NCI-H1694 treated with DMSO at 0.1 percent for 48 hours (cell line): ENCODE data around the gene ME1.
"Not testable (repeated sequence)": the region's sequence is repeated elsewhere in the genome, so short reads cannot be mapped to it uniquely, and the experiment has no call there.

Experiments used
- DNase-seq: peaks from one replicate; lab custom pipeline; 2025; lab: John Stamatoyannopoulos, UW

Gene ME1

DNA sequence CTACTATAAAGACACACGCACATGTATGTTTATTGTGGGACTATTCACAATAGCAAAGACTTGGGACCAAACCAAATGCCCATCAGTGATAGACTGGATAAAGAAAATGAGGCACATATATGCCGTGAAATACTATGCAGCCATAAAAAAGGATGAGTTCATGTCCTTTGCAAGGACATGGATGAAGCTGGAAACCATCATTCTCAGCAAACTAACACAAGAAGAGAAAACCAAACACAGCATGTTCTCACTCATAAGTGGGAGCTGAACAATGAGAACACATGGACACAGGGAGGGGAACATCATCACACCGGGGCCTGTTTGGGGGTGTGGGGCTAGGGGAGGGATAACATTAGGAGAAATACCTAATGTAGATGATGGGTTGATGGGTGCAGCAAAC, 174.1 kb downstream of the ME1 start:
- not testable (repeated sequence) for DNase-seq

DNA sequence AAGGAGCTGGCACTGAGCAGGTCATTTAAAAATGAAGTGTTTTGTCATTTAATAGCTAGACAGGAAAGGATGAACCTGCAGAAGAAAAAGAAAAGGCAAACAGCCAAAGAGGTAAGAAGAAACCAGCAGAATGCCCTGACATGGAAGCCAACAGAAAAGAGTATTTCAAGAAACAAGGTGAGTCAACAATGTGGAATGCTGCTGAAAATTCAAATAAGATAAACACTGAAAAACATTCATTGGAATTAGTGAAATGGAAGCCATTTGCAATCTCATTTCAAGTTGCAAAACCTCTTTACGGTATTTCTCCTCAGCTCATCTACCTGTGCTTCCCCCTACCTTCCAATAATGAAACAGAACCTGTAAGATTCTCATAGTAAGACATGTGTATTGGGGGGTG, 178.1 kb downstream of the ME1 start:
- no peak for DNase-seq

- DNase-seq: no peak
Observed at GRCh38 chr6:83250235-83250634, 180.6 kb downstream of the ME1 start.

- DNase-seq: no peak
Observed at GRCh38 chr6:83247471-83247870, 183.4 kb downstream of the ME1 start.

DNA sequence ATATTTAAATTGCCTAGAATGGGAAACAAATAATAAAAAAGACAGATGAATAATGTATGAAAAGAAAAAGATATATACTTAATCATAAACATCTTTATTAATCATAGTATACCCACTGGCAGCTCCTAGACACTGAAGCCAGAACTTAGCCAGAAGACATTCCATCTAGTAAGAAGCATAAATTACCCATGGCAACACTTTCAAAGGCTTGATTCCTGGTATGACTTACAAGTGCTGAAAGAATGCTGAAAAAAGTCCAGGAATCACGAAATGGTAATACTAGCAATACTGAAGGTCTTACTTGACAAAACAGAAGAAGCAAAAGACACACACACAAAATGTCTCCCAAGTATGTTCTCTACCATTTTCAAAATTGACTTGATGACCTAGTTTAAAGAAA, 199.7 kb downstream of the ME1 start:
- DNase-seq: no peak

GRCh38 chr6:83226517-83226916, 204.3 kb downstream of the ME1 start:
- DNase-seq: no peak

- DNase-seq: peak; percentile 38
Observed at GRCh38 chr6:83221889-83222479, 208.9 kb downstream of the ME1 start.

DNA sequence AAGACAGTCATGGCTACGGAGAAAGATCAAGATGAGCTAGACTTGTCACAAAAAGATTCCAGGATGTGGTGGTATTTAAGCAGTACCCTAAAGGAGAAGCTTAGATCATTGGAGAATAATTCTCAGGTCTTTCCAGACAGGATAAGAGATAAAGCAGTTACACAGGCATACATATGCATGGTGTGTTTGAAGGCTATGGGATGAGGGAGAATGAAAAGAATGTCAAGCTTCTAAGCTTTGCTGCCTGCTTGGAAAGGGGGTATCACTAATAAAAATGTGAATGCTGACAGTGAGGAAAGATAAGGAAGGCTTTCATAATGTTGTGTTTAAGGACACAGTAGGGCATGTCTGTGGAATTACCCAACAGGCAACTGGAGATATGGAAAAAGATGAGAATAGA, 209.6 kb downstream of the ME1 start:
- no peak for DNase-seq

DNA sequence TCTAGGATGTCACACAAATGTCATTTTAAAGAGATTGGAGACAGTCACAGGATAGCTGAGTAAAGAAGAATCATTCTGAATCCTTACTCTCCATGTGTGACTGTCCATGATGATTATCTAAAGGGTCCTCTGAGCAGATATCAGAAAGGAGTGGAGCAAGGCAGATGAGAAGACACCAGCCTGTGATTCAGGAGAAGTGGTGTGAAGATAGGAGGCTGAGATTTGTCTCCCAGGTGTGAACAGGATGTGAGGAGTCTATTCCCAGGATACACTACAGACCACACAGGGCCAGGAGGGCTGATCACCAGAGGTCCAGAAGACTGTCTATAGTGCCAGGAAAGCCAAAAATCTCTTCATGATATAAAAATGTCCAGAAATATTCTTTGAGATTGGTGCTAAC, 210.7 kb downstream of the ME1 start:
- DNase-seq: no peak

- peak; percentile 16 for DNase-seq
Observed at GRCh38 chr6:83218646-83219045, 212.2 kb downstream of the ME1 start.

DNA sequence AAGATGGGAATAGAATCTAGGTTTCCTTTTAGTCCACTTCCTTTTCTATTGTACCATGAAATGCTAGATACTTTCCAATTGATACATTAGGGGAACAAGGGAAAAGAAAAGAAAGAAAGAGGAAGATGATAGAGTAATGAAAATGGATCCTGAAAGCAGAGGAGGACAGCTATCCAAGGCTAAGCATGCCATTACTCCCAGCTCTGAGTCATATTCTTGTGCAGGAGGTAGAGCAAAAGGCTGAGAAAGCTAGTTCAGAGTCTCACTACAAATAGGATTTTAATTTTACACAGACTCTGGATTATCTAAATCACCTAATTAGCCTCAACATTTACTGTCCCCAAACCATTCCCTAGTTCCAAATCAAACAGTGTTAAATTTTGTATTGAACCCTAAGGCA, 214.0 kb downstream of the ME1 start:
- no peak for DNase-seq

GRCh38 chr6:83215131-83216047, 215.5 kb downstream of the ME1 start:
- peak; percentile 69 for DNase-seq

- no peak for DNase-seq
Observed at GRCh38 chr6:83202031-83202430, 228.8 kb downstream of the ME1 start.

GRCh38 chr6:83199863-83200225, 231.0 kb downstream of the ME1 start:
- DNase-seq: no peak

DNA sequence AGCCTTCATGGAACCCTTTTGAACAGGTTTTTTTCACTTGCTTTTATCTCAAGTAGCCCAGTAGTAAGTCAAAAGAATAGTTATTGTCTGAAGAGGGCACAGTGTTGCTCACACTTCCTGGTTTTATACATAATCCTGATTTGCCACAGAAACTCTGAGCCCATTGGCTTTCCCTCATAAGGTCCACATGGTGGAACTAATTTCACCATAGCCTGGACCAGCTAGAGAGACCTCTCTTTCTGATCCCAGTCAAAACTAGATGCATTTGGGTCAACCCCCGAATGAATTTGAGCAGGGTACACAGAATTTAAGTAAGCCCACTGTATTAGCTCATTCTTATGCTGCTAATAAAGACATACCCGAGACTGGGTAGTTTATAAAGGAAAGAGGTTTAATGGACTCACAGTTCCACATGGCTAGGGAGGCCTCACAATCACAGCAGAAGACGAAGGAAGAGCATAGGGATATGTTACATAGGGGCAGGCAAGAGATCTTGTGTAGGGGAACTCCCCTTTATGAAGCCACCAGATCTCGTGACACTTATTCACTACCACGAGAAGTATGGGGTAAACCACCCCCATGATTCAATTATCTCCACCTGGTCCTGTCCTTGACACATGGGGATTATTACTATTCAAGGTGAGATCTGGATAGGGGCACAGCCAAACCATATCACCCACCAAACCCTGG, 231.5 kb downstream of the ME1 start:
- DNase-seq: no peak

GRCh38 chr6:83198486-83199172, 232.2 kb downstream of the ME1 start:
- DNase-seq: no peak

- no peak for DNase-seq
Observed at GRCh38 chr6:83193747-83194566, 236.9 kb downstream of the ME1 start.

- DNase-seq: peak; percentile 70
Observed at GRCh38 chr6:83192871-83193746, 237.7 kb downstream of the ME1 start, which contains the start of the genes PGM3 and RWDD2A. PGM3 (minus strand) TSS chr6:83193265; CDS start chr6:83191012, 2,253 bp downstream. RWDD2A (plus strand) TSS chr6:83193357; CDS start chr6:83194452, 1,095 bp downstream.

DNA sequence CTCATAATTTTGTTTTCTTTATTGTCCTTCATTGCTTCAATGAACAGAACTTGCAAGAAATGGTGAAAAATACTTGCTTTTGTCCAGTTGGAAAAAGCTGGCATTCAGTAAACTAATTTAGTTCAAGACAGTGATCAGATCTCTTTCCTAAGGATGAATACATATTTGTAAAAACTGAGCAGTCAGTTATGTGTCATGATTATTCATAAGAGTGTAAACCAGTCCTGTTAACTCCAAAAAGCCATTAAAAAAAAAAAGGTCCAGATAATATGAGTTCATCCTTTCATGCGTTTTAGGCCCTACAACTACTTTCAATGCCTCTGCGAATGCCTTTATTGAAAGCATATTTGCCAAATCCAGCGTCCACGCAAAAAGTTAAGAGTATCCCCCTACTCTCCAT, 238.4 kb downstream of the ME1 start:
- no peak for DNase-seq

DNA sequence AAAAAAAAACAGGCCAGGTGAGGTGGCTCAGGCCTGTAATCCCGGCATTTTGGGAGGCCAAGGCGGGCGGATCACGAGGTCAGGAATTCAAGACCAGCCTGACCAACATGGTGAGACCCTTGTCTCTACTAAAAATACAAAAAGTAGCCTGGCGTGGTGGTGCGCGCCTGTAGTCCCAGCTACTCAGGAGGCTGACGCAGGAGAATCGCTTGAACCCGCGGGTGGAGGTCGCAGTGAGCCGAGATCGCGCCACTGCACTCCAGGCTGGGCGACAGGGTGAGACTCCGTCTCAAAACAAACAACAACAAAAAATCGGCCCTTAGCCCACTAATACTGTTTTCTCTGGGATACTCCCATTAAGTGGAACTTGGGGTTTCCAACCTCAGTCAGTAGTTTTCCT, 238.9 kb downstream of the ME1 start:
- not testable (repeated sequence) for DNase-seq
